SJSA1 (cell line): ENCODE data around the gene AIPL1. TPM values are rescaled to one million over a fixed set of nuclear protein-coding genes. Genes with fewer than 3 reads are reported as not detected.
A peak's percentile ranks its signal among the peaks of the same experiment; 100 is the strongest.

Source experiments
- DNase-seq, 2 experiments: peaks; one replicate each; pipeline ENCODE4 v3.0.0-alpha.2; 2015 to 2020; ENCODE audit warnings: low spot score in 2 of 2, low read depth in 1 of 2
- H3K27ac ChIP-seq: fragments of 250-450 bp; sonication (Bioruptor Pico); 2 replicates; pipeline ENCODE4 v1.5.1; 2020; ENCODE audit warnings: mild to moderate bottlenecking, moderate library complexity
- H3K27me3 ChIP-seq: fragments of 250-450 bp; sonication (Bioruptor Pico); replicated peaks from 2 replicates; pipeline ENCODE4 v1.5.1; 2020; ENCODE audit warnings: mild to moderate bottlenecking, moderate library complexity
- H3K36me3 ChIP-seq: fragments of 250-450 bp; sonication (Bioruptor Pico); 2 replicates; pipeline ENCODE4 v1.5.1; 2020; ENCODE audit warnings: mild to moderate bottlenecking
- H3K4me1 ChIP-seq: fragments of 250-450 bp; sonication (Bioruptor Pico); replicated peaks from 2 replicates; pipeline ENCODE4 v1.6.1; 2021; ENCODE audit warnings: mild to moderate bottlenecking
- H3K4me3 ChIP-seq: fragments of 250-450 bp; sonication (Bioruptor Pico); 2 replicates; pipeline ENCODE4 v1.5.1; 2020; ENCODE audit warnings: mild to moderate bottlenecking
- H3K9me3 ChIP-seq: fragments of 250-450 bp; sonication (Bioruptor Pico); replicated peaks from 2 replicates; pipeline ENCODE4 v1.5.1; 2020; ENCODE audit warnings: mild to moderate bottlenecking
- total RNA-seq: library from RNA; depleted of rRNA; stranded (reverse); fragments of >200 nt; shearing (Covaris generic); gene quantifications from 2 replicates; pipeline ENCODE4 v1.2.3, GENCODE V29; 2014

AIPL1 gene
- total RNA-seq, 1 experiment from 2014 or later, result not detected

DNA sequence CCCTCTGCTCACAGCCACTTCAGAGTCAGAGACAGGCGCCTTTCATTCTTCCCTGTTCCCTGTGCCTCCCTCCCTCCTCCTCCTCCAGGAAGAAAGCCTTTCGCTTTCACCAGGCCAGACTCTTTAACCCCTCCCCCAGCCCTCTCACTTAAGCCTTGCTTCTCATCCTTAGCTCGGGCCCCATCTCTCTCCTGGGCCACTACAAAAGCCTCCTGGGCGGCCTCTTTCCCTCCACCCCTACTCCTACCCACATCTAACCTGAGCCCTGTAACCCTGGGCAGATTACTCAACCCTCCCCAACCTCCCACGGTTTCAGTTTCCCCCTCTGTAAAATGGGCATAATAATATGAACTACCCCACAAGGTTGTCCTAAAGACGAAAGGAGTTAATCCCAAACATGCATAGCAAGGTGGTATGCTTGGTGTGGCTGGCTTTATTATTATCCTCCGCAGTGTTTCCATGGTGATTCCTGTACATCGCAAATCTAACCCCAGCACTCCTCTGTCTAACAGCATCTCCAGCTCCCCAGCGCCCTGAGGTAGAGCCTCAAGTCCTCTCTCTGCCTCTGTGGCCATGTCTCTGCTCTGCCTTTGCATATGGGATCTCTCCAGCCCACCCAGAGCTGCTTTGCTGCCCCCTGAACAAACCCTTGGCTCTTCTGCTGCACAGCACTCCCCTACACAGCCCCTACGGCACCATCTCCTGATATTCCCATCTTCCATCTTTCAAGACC is 27.0 kb upstream of the AIPL1 start:
- Histone ChIP-seq H3K9me3 (no peaks in the 10 kb centered on the region; the same call in 1 of the 2 replicates), H3K36me3 (peaks cover 16% of the 10 kb centered on the region), H3K27me3 (no peaks in the 10 kb centered on the region), H3K27ac (no peak overlapping the region), H3K4me1 (peaks cover 8% of the 10 kb centered on the region), H3K4me3 (no peak overlapping the region)
- DNase-seq, result no peak

DNA sequence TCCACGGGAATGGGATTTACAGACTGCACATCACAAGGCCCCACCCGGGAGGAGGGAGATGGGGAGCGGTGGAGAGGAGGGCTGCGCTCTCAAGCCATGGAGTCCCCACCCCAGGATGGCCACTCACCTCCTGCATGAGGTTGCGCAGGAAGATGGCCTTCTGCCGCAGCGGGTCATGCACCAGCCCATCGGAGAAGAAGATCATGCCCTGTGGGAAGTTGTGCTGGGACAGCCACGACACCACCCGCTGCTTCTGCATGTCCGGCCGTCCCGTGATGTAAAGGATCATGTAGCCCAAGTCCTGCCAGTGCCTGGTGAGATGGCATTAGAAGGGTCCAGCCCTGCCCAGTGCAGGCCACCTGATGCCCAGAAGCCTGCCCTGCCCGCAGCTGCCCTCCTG is 26.3 kb upstream of the AIPL1 start:
- no peak overlapping the region for H3K27ac ChIP-seq
- H3K4me1 ChIP-seq, result peaks cover 13% of the 10 kb centered on the region
- no peaks in the 10 kb centered on the region for H3K27me3 ChIP-seq
- no peaks in the 10 kb centered on the region; the same call in 1 of the 2 replicates for H3K9me3 ChIP-seq
- H3K36me3 ChIP-seq, result peaks cover 16% of the 10 kb centered on the region
- no peak overlapping the region for H3K4me3 ChIP-seq
- no peak for DNase-seq

DNA sequence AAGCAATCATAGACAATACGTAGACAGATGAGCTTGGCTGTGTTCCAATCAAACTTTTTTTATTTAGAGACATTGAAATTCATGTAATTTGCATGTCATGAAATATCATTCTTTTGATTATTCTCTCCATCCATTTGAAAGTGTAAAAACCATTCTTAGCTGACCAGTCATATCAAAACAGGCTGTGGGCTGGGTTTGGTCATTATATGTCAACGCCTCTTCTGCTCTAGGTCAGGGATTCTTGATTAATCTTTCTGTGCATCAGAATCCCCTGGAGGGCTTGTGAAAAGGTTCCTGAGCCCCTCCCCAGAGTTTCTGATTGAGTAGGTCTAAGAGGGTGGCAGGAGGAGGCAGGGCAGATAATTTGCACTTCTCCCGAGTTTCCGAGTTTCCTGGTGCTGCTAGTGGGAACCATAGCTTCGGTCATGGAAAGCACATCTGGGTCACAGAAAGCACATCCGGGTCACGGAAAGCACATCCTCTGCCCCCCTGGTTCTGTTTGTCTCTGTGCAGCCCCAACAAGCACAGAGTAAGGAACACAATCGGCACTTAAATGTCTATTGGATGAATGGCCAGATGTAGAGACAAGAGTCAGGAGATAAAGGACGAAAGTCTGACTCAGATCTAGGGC is 25.7 kb upstream of the AIPL1 start:
- Histone ChIP-seq H3K27ac (no peak overlapping the region), H3K9me3 (no peaks in the 10 kb centered on the region; the same call in 1 of the 2 replicates)
- no peak for DNase-seq

DNA sequence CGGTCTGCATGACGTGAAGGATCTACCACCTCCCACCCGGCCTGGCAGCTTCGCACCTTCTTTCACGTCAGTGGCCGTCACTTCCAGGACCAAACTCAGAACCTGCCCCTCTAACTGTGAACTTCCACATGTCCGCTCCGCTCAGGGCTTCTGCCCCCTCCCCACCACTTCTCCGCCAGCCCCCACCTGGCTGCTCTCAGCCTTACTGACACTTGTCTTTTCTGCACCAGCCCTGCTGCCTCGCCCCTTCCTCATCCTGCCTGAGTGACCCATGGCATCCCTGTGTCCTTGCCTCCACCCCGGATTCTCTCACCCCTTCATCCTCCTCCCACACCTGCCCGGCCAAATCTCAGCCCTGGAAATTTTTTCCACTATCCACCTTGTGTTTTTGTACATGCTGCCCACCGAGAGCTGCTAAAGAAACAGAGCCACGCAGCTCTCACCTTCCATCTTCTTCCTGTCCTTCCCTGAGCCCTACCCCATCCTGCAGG is 23.6 kb upstream of the AIPL1 start:
- Histone ChIP-seq H3K9me3 (no peaks in the 10 kb centered on the region; the same call in 1 of the 2 replicates), H3K27ac (no peak overlapping the region), H3K4me3 (no peak overlapping the region), H3K27me3 (no peaks in the 10 kb centered on the region), H3K36me3 (peaks cover 9% of the 10 kb centered on the region), H3K4me1 (peaks cover 13% of the 10 kb centered on the region)
- DNase-seq, result no peak

More for the DNA sequence above, 25.7 kb upstream of the AIPL1 start:
- Histone ChIP-seq H3K4me1 (peaks cover 13% of the 10 kb centered on the region), H3K36me3 (peaks cover 16% of the 10 kb centered on the region), H3K4me3 (no peak overlapping the region), H3K27me3 (no peaks in the 10 kb centered on the region)

DNA sequence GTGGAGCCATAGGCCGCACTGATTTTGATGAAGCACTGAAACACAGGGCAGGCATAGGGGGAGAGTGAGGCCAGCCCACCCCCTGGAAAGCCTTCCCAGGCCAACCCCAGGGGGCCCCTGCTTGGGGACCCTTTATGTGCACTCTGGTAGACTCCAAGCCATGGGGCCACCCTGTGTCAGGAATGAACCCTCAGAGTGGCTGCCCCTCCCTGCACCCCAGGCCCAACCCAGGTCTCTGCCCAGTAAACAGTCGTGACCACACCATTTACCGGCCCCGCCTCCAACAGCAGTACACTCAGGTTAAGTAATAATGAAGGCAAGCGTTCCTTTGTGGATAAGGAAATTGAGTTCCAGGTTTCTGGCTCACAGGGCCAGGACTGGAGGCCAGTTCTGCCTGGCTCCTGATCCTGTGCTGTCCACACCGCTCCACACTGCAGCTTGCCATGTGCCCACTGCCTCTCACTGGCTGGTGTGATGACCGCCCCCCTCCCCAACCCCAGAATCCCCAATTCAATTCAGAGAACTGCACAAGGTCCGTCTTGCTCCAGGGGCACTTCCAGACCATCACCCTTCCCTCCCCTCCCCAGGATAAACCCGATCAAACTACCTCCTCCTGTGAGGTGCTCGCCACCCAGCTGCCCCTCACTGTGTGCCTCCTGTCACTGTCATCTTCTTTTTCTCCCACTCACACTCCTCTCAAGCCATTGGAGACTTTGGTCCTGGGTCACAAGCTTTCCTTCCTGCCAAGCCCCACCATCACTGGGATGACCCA is 23.0 kb upstream of the AIPL1 start:
- Histone ChIP-seq H3K36me3 (peaks cover 11% of the 10 kb centered on the region), H3K9me3 (no peaks in the 10 kb centered on the region; the same call in 1 of the 2 replicates), H3K4me1 (peaks cover 13% of the 10 kb centered on the region), H3K27me3 (no peaks in the 10 kb centered on the region), H3K27ac (no peak overlapping the region), H3K4me3 (no peak overlapping the region)
- DNase-seq, result no peak

DNA sequence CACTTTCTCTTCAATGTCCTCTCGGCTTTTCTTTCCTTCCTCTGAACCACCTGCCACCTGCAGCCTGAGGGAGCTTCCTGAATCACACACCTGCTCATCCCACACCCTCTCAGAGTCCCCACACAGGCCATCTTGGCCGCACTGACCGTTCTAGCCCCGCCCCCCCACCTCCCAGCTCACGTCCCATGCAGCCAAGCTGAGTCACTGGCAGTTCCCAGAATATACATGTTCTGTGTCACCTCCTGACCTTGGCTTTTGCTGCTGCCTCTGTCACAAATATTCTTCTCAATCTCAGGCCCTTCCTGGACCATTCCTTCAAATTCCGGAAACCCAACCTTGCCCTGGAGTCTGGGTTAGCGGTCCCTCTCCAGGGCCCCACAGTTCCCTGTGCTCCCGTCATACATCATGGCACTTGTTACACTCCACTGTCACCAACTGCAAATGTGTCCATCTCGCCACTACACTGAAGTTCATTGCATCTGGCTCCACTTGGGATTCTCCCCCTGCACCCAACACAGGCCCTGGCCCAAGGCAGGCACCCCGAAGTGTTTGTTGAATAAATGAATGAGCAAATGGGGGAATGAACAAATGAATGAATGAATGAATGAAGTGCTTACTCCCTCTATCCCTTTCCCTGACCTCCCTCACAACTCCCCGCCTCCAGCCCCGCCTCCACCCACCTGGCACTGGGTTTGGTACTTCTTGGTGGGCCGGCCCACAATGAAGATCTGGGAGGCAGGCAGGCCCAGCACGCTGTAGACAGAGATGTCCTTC is 22.2 kb upstream of the AIPL1 start:
- Histone ChIP-seq H3K27me3 (no peaks in the 10 kb centered on the region), H3K9me3 (no peaks in the 10 kb centered on the region; the same call in 1 of the 2 replicates), H3K36me3 (peaks cover 8% of the 10 kb centered on the region), H3K27ac (no peak overlapping the region), H3K4me3 (no peak overlapping the region), H3K4me1 (peaks cover 13% of the 10 kb centered on the region)
- peak; percentile 26 to 62 for DNase-seq

DNA sequence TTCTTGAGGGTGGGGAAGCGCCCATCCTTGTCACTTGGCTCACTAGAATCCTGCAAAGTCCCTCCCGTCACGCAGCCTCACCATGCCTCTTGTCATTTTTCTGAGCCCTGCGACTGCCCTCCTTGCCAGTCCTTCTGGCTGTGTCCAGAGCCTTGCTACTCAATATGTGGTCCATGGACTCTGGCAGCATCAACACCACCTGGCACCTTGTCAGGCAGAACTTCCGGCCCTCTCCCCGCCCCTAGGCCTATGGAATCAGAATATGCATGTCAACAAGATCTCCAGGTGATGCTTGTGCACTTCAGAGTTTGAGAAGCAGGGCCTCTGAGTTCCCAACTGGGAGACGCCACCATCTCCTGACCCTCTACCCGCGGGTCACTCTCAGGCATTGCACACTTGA is 21.4 kb upstream of the AIPL1 start:
- H3K9me3 ChIP-seq, result no peaks in the 10 kb centered on the region; the same call in 1 of the 2 replicates
- no peak overlapping the region for H3K4me3 ChIP-seq
- no peak for DNase-seq
- no peak overlapping the region for H3K27ac ChIP-seq
- no peaks in the 10 kb centered on the region for H3K27me3 ChIP-seq
- H3K4me1 ChIP-seq, result peaks cover 13% of the 10 kb centered on the region
- peaks cover 10% of the 10 kb centered on the region for H3K36me3 ChIP-seq

DNA sequence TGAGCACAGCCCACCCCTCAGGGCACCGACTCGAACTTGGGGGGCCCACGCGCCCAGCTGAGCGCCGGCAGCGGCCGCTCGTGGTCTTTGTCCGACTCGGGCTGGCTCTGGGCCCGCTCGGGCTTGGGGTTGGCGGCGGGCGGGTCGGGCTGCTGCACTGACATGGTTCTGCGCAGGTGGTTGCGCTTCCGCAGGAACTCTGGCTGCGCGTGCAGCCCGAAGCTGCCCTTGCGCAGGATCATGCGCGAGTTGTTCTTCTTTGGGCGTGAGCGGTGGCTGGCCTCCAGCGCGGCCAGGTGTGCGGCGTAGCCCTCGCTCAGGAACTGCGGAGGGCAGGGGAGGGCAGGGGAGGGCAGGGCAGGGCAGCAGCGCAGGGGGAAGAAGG is 20.4 kb upstream of the AIPL1 start:
- Histone ChIP-seq H3K9me3 (no peaks in the 10 kb centered on the region; the same call in 1 of the 2 replicates), H3K4me1 (peaks cover 13% of the 10 kb centered on the region), H3K27ac (no peak overlapping the region), H3K27me3 (no peaks in the 10 kb centered on the region), H3K4me3 (no peak overlapping the region), H3K36me3 (peaks cover 16% of the 10 kb centered on the region)
- no peak for DNase-seq

DNA sequence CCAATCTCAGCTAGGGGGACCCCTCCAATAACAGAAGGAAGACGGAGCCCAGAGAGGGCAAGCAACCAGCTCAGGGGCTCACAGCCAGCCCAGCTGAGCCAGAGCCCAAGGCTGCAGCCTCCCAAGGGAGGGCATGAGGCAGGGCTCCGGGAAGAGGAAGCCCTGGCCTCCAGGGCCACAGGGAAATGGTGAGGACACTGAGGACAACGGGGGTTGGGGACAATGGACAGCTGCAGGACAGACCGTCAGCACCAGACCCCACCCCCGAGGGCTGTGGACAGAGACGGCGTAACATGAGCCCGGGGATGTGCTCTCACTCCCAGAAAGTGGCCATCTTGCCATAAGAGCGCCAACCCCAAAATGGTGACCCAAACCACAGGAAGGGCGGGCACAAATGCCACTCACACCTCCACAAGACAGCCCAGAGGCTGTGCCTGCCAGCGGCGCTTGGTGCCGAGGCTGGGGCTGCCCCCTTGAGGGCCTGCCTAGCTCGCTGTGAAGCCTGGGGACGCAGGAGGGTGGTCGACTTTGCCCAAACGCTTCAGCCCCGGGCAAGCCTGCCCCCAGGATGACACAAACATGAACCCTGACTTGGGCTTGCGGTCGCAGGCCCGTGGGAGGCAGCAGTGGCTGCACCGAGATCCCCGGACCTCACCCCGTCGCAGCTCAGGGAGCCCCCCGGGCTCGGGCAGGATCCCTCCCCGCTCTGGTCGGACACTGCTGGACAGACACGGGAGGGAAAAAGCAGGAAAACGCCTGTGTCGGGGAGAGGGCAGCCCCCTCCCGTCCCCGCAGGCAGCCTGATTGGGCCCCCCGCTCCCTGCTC is 19.8 kb upstream of the AIPL1 start:
- Histone ChIP-seq H3K27me3 (no peaks in the 10 kb centered on the region), H3K36me3 (peaks cover 22% of the 10 kb centered on the region), H3K9me3 (no peaks in the 10 kb centered on the region), H3K4me1 (peaks cover 13% of the 10 kb centered on the region), H3K4me3 (no peak overlapping the region), H3K27ac (no peak overlapping the region)
- no peak for DNase-seq

DNA sequence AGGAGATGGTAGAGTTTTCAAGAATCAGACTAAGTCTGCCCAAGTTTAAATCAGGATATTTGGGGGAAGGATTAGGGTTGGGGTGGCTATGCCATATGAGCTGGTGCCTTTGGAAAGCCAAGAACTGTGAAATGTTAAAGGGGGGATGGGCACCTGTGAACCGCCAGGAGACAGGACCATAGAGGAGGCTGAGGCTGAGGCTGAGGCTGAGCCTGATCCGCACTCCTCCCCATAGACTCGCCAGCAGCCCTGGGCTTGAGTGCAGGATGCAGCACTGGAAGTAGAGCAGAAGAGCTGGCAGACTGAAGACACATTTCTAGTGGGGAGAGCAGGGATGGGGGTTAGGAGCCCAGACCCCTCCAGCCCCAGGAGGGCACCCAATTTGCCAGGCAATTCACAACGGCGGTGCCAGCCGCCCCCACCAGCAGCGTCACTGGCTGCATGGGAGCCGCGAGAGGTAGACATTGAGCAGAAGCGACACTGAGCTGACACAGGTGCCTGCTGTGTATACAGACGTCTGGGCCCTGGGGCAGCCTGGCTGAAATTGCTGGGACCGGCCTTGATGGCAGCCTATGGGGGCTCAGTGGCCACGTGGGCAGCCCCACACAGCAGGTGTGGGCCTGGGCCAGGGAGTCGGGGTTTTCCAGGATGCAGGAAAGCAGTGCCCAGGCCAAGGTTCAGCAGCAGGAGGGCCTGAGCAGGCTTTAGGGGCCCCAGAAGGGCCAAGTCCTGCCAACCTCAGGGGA is 18.5 kb upstream of the AIPL1 start:
- H3K36me3 ChIP-seq, result peaks cover 34% of the 10 kb centered on the region
- no peak overlapping the region for H3K27ac ChIP-seq
- no peaks in the 10 kb centered on the region for H3K27me3 ChIP-seq
- H3K9me3 ChIP-seq, result no peaks in the 10 kb centered on the region
- H3K4me3 ChIP-seq, result no peak overlapping the region
- peaks cover 13% of the 10 kb centered on the region for H3K4me1 ChIP-seq
- no peak for DNase-seq

DNA sequence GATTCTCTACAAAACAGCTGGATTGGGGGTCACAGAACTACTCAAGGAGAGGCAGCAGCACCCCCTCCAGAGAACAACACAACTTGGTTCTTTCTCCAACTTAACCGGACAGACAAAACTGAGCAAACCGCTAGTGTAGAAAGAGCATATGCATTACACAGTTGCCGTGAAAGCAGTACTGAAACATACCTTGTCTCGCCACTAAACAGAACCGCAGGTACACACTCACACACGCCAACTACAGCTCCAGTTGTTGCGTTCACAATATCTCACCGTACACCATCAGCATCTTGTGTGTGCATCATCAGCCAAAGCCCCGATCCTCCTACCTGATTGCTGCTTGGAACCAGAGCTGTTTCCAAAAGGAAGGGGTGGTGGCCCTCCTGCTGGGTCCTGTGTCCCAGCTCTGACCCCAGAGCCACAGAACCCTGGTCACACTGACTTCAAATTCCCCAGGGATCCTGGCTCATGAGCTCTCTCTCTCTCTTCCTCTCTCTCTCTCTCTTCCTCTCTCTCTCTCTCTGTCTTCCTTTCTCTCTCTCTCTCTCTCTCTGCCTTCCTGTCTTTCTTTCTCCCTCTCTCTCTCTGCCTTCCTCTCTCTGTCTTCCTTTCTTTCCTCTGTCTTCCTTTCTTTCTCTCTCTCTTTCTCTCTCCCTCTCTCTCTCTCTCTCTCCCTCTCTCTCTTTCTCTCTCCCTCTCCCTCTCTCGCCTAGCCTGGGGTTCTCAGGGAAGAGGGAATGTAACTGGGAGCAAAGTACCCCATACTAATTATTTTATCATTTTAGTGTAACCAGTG is 17.7 kb upstream of the AIPL1 start:
- Histone ChIP-seq H3K27ac (no peak overlapping the region), H3K27me3 (no peaks in the 10 kb centered on the region), H3K4me3 (no peak overlapping the region), H3K9me3 (no peaks in the 10 kb centered on the region), H3K4me1 (peaks cover 12% of the 10 kb centered on the region), H3K36me3 (peaks cover 40% of the 10 kb centered on the region)
- no peak for DNase-seq
